ENCODE data around the gene LNPEP.

LNPEP gene

DNA sequence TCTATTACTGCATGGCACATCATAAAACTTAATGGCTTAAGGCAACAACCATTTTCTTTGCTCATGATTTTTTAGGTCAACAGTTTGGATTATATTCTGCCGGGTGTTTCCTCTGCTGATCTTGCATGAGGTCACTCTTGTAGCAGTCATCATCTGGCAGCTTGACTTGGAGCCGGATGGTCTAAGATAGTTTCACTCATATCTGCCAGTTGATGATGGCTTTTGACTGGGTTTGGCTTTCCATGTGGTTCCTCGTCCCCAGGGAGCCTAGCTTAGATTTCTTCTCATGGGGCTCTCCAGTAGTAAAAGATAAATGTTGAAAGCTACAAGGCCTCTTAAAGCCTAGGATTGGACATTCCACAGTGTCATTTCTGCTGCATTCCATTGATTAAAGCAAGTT lies 27.4 kb downstream of the LNPEP start:
- no peak for DNase-seq

- no peak for DNase-seq
Measured at GRCh38 chr5:96966801-96967200, 30.9 kb downstream of the LNPEP start.

- DNase-seq, result no peak
Measured at GRCh38 chr5:96967400-96967799, 31.5 kb downstream of the LNPEP start.

DNA sequence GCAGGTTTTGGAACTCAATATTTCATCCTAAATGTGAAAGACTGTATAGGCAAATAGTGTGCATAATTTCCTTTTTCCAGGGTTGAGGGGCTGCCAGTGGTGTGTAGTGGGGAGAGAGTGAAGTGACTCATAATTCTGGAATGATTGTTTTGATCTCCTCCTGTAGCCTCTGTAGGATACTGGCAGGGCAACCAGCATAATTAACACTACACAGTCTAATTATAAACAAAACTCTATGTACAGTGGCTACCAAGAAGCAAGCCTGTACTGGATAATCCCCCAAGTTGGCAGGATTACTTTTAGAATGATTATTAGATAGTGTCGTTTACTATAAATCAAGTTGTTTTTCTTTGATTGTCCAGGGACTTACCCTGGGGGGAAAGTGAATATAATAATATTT lies 32.2 kb downstream of the LNPEP start:
- no peak for DNase-seq

GRCh38 chr5:96968614-96969013 lies 32.7 kb downstream of the LNPEP start:
- DNase-seq, result no peak

- DNase-seq, result no peak
Measured at GRCh38 chr5:96969366-96969765, 33.5 kb downstream of the LNPEP start.

- DNase-seq, result no peak
Measured at GRCh38 chr5:96972599-96973334, 36.9 kb downstream of the LNPEP start.

DNA sequence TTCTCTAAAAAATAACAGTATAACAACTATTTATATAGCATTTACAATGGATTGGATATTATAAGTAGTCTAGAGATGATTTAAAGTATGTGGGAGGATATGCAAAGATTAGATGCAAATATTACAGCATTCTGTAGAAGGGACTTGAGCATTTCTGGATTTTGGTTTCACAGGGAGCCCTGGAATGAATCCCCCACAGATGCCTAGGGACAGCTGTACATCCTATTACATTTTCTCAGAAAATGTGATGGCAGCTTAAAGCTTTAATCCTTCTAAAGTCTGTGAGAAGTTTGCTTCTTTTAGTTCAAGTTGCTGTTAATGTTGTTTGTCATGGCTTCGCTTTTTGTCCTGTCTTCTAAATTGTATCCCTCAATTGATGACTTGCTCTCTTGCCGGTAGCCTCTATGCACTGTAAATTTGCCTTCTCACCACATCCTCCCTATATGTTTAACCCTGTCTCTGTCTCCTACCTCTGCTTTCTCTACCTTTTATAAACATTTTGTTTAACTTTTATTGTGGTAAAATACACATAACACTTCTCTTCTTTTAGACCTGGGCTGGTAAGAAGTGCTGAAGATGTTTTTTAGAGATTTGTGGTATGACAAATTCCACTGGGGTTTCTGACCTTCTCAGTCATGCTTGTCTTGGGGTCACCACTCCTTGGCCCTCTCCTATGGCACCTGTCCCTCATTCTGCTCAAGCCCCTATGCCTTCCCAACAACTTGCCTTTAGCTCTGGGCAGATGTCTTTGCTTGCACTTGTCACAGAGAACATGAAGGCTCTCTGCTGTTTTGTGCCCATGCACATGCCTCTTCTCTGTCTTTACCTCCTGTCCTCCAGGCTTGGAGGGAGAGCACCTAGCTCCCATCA lies 37.9 kb downstream of the LNPEP start:
- DNase-seq, result no peak

DNA sequence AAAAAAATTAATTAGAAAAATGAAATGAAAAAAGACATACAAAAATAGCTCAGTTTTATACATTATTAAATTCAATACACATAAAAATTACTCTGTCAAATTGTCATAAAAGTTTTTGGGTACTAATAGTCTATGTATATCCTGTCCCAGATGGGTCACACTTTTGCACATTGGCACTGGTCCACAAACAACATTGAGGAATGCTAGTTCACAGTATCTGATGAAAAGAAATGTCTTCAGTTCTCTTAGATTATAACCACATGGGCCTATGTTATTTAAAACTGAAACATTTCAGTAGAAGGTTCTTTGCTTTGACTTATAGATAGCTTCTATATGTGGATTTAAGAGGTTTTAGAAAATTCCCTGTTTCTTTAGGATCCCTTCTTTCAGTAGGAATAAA lies 39.8 kb downstream of the LNPEP start:
- no peak for DNase-seq

GRCh38 chr5:96977228-96977627 lies 41.3 kb downstream of the LNPEP start:
- no peak for DNase-seq

DNA sequence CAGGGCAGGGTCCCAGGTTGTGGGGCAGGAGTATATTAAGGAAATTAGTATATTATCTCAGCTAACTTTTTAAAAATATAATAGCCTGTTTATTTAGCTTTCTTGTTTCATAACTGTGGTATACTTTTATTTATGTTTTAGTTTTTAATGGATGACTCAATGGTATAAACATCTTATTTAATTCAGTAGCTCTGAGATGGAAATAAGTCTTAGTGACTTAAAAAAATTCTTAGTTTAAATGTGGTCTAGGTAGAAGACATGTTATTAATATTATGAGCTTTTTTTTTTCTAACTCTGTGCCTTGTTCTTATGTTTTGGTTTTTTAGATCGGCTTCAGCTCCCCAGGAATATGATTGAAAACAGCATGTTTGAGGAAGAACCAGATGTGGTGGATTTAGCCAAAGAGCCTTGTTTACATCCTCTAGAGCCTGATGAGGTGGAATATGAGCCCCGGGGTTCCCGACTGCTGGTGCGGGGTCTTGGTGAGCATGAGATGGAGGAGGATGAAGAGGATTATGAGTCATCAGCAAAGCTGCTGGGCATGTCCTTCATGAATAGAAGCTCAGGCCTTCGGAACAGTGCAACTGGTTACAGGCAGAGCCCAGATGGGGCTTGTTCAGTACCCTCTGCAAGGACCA lies 43.1 kb downstream of the LNPEP start:
- DNase-seq, result no peak

GRCh38 chr5:96984506-96985192 lies 48.8 kb downstream of the LNPEP start:
- DNase-seq, result no peak

DNA sequence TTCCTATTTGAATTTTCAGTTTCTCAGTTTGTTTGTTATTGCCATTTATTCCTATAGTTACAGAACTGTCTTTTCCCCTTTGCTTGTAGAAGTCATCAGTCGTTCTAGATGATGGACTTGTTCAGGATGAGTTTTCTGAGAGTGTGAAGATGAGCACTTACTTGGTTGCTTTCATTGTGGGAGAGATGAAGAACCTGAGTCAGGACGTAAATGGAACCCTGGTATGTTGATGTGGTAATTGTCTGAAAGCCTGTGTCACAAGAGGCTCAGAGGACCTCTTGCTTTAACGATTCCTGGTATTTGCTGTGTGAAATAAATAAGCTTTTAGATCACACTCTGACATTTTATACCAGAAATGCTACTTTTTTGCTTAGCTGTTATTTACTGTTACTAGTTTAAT lies 50.6 kb downstream of the LNPEP start:
- no peak for DNase-seq

- no peak for DNase-seq
Measured at GRCh38 chr5:96990102-96990501, 54.2 kb downstream of the LNPEP start.

DNA sequence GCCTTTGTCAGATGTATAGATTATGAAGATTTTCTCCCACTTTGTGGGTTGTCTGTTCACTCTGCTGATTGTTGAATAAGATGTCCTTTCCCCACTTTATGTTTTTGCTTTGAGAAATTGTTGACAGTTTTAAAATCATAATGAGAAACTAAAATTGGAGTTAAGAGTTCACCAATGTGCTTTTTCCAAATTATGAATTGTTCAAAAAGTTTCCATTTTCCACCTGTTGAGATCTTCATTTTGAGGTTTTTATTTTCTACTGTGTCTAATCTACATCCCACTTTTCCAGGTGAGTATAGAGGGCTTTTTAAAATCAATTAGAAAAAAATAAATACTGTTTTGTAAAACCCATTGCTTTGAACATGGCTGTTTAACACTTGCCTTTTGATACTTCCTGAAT lies 55.8 kb downstream of the LNPEP start:
- no peak for DNase-seq

GRCh38 chr5:96993760-96994159 lies 57.9 kb downstream of the LNPEP start:
- DNase-seq, result no peak

DNA sequence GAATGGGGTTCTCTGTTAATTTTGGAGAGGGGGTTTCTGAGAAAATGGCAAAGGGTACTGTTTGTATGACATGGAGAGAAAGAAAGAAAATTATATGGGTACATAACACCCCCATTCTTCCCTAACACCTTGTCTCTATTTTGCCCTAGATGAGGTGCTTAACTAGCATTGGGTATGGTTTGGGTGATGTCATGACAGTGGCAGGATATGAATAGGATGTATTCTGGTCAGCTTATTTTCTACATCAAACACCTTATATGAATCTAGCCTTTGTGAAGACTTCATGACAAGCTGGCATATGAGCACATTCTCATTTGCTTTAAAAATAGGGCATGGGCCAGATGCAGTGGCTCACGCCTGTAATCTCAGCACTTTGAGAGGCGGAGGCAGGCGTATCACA lies 58.6 kb downstream of the LNPEP start:
- DNase-seq, result no peak

DNA sequence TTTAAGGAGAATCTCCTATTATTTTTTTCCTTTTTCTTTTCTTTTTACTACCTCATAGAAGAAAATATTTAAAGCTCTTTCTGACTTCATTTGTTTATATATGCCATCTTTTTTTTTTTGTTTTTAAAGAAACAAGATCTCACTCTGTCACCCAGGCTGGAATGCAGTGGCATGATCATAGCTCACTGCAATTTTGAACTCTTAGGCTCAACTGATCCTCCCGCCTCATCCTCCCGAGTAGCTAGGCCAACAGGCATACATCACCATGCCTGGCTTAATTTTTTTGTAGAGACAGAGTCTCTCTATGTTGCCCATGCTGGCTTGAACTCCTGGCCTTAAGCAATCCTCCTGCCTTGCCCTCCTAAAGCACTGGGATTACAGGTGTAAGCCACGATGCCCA lies 59.5 kb downstream of the LNPEP start:
- no peak for DNase-seq

- DNase-seq, result no peak
Measured at GRCh38 chr5:96997265-96997859, 61.5 kb downstream of the LNPEP start.

GRCh38 chr5:96999856-97000255 lies 64.0 kb downstream of the LNPEP start:
- DNase-seq, result no peak

DNA sequence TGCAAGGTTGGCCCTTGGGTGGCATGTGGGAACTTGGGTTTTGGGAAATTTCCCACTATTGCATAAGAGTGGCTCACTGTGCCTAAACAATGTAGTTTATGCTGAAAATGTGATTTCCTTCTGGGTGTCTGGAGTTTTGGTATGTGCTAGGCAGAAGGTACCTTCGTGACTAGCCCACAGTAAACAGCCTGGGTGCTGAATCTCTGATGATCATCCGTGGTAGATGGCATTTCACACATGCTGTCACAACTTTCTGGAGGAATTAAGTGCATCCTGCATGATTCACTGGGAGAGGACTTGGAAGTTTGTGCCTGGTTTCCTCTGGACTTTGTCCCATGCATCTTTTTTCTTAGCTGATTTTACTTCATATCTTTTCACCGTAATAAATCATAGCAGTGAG lies 64.5 kb downstream of the LNPEP start:
- no peak for DNase-seq

GRCh38 chr5:97002983-97003382 lies 67.1 kb downstream of the LNPEP start:
- no peak for DNase-seq

Measured in stimulated activated CD4-positive, alpha-beta T cell treated with anti-CD3 and anti-CD28 coated beads, Interleukin-12 subunit alpha, Interleukin-12 subunit beta, amount 100 ng/mL, for 4 hours (primary cell).